K562 (cell line): ENCODE data around the gene OSCP1. TPM values are rescaled to one million over a fixed set of nuclear protein-coding genes. Genes with fewer than 3 reads are reported as not detected.
A peak's percentile ranks its signal among the peaks of the same experiment; 100 is the strongest.

Experiments used
- ATAC-seq: fragments of 200-7000 bp; cut with Tn5 transposase; 3 replicates; pipeline ENCODE4 v1.9.1; 2020; ENCODE audit warnings: moderate library complexity
- BruUV-seq: library from RNA; stranded (reverse); fragments of 400-500 nt; replicated peaks from 2 replicates; lab custom pipeline; 2021; lab: Mats Ljungman, UMichigan
- CTCF ChIA-PET: fragments of 300-600 bp; formaldehyde crosslinking; extraction: SDS; loops from one replicate; lab custom pipeline; 2021; ENCODE audit warnings: low intra/inter-chr PET ratio; lab: Yijun Ruan, JAX
- POLR2A ChIA-PET: fragments of 300-600, 350-650 bp; sonication (Branson Sonifier 250); formaldehyde crosslinking; extraction: SDS; loops from one replicate; lab custom pipeline; 2021; ENCODE audit warnings: antibody characterized with exemption, inconsistent platforms; lab: Yijun Ruan, JAX
- DNase-seq, 4 experiments: peaks; one replicate each; pipeline versions ENCODE4 v3.0.0 to v3.0.0-alpha.2; 2011 to 2018; ENCODE audit warnings: low spot score in 3 of 4, mixed read lengths in 3 of 4; ENCODE audit errors: extremely low read depth in 1 of 4
- FAIRE-seq: peaks from 2 replicates; lab custom pipeline; 2011; peaks lifted over from hg19 to GRCh38; lab: Jason Lieb, UNC
- H2AFZ ChIP-seq: 2 replicates; pipeline ENCODE4 v1.6.0; 2011; ENCODE audit warnings: low read depth, low read length, control low read depth, inconsistent platforms
- H3K27ac ChIP-seq: fragments of 200-600 bp; 3 replicates; pipeline ENCODE4 v1.8.0; 2011; ENCODE audit warnings: low read depth, mild to moderate bottlenecking, control low read depth, inconsistent platforms, low read length, moderate library complexity, mixed read lengths; ENCODE audit errors: extremely low read depth
- H3K27me3 ChIP-seq, 2 experiments: fragments of 300-600 bp in 1 of 2; 2 replicates in 1 of 2; 3 replicates in 1 of 2; pipeline versions ENCODE4 v1.6.0 to v1.8.0; 2011; ENCODE audit warnings: inconsistent platforms in 2 of 2, low read length in 2 of 2, mild to moderate bottlenecking in 1 of 2, mixed read lengths in 1 of 2, moderate library complexity in 1 of 2; ENCODE audit not compliant: control insufficient read depth in 2 of 2, insufficient read depth in 2 of 2
- H3K36me3 ChIP-seq: fragments of 300-600 bp; 3 replicates; pipeline ENCODE4 v1.8.0; 2011; ENCODE audit warnings: mild to moderate bottlenecking, low read length, inconsistent platforms; ENCODE audit not compliant: control insufficient read depth, insufficient read depth
- H3K4me1 ChIP-seq, 2 experiments: fragments of 200-600 bp in 1 of 2; replicated peaks in 1 of 2; 2 replicates in 1 of 2; 3 replicates in 1 of 2; pipeline versions ENCODE4 v1.5.1 to v1.8.0; 2011; ENCODE audit warnings: inconsistent platforms in 2 of 2, low read length in 2 of 2, mild to moderate bottlenecking in 1 of 2, mixed read lengths in 1 of 2, moderate library complexity in 1 of 2; ENCODE audit not compliant: control insufficient read depth in 2 of 2, insufficient read depth in 2 of 2
- H3K4me2 ChIP-seq: 2 replicates; pipeline ENCODE4 v1.6.1; 2011; ENCODE audit warnings: low read length, control low read depth, inconsistent platforms, mixed read lengths; ENCODE audit not compliant: insufficient read depth
- H3K4me3 ChIP-seq: fragments of 200-600 bp; sonication (generic), shearing (Covaris generic); 2 replicates; pipeline ENCODE4 v1.5.1; 2016; ENCODE audit warnings: control low read depth, inconsistent platforms
- H3K79me2 ChIP-seq: fragments of 200-600 bp; 3 replicates; pipeline ENCODE4 v1.8.0; 2011; ENCODE audit warnings: low read length, inconsistent platforms; ENCODE audit not compliant: control insufficient read depth, insufficient read depth
- H3K9ac ChIP-seq, 2 experiments: 2 replicates each; pipeline versions ENCODE4 v1.6.0 to v1.6.1; 2011; ENCODE audit warnings: low read depth in 2 of 2, low read length in 2 of 2, control low read depth in 1 of 2, inconsistent platforms in 1 of 2, mild to moderate bottlenecking in 1 of 2, mixed read lengths in 1 of 2; ENCODE audit not compliant: insufficient read depth in 1 of 2
- H3K9me1 ChIP-seq: one replicate; pipeline ENCODE4 v1.6.0; 2011; ENCODE audit warnings: inconsistent platforms, mild to moderate bottlenecking, low read length, moderate library complexity; ENCODE audit not compliant: control insufficient read depth, insufficient read depth
- H3K9me3 ChIP-seq: replicated peaks from 2 replicates; pipeline ENCODE4 v1.5.1; 2011; ENCODE audit warnings: low read depth, low read length, inconsistent platforms; ENCODE audit not compliant: control insufficient read depth, insufficient read depth
- H4K20me1 ChIP-seq: replicated peaks from 2 replicates; pipeline ENCODE4 v1.6.1; 2011; ENCODE audit warnings: low read length, inconsistent platforms, mixed read lengths; ENCODE audit not compliant: control insufficient read depth, insufficient read depth
- DEAF1 ChIP-seq: fragments of 450-650 bp; formaldehyde crosslinking; IDR thresholded peaks from 2 replicates; pipeline ENCODE4 v1.4.0; 2020; ENCODE audit warnings: mild to moderate bottlenecking, moderate library complexity
- DPF2 ChIP-seq: fragments of 450-650 bp; IDR thresholded peaks from 2 replicates; pipeline ENCODE4 v1.6.1; 2016
- ESRRB ChIP-seq: fragments of 250-450 bp; sonication (Bioruptor Pico); IDR thresholded peaks from 2 replicates; pipeline ENCODE4 v1.5.0; 2020; ENCODE audit warnings: mild to moderate bottlenecking, moderate library complexity, borderline replicate concordance
- ETS1 ChIP-seq: conservative IDR thresholded peaks from 2 replicates; pipeline ENCODE4 v1.6.1; 2011; ENCODE audit warnings: low read depth, mild to moderate bottlenecking, low read length; ENCODE audit not compliant: control insufficient read depth
- GABPB2 ChIP-seq: fragments of 250-450 bp; sonication (Bioruptor Pico); conservative IDR thresholded peaks from 2 replicates; pipeline ENCODE4 v1.5.1; 2021; ENCODE audit warnings: mild to moderate bottlenecking
- HEY1 ChIP-seq: fragments of 250-450 bp; sonication (Bioruptor Pico); IDR thresholded peaks from 2 replicates; pipeline ENCODE4 v1.5.0; 2020; ENCODE audit warnings: mild to moderate bottlenecking, moderate library complexity, borderline replicate concordance
- IFI16 ChIP-seq: fragments of 250-450 bp; sonication (Bioruptor Pico); IDR thresholded peaks from 2 replicates; pipeline ENCODE4 v2.1.2; 2022; ENCODE audit warnings: mild to moderate bottlenecking, inconsistent platforms
- IRF2 ChIP-seq: sonication (generic); formaldehyde crosslinking; IDR thresholded peaks from 2 replicates; pipeline ENCODE4 v1.8.1; 2022; ENCODE audit warnings: mild to moderate bottlenecking, missing genetic modification reagents
- IRF9 ChIP-seq: fragments of 450-650 bp; IDR thresholded peaks from 2 replicates; pipeline ENCODE4 v1.6.1; 2016; ENCODE audit warnings: missing biosample characterization, missing genetic modification characterization
- NFYB ChIP-seq: IDR thresholded peaks from 2 replicates; pipeline ENCODE4 v1.6.1; 2011; ENCODE audit warnings: mild to moderate bottlenecking, moderate library complexity; ENCODE audit not compliant: insufficient read length; ENCODE audit errors: extremely low read depth
- PHB ChIP-seq: fragments of 250-450 bp; sonication (Bioruptor Pico); IDR thresholded peaks from 2 replicates; pipeline ENCODE4 v1.5.0; 2021
- RBM15 ChIP-seq: fragments of 200-400 bp; formaldehyde crosslinking; IDR thresholded peaks from 2 replicates; pipeline ENCODE4 v1.6.1; 2018; ENCODE audit warnings: mild to moderate bottlenecking, low read length, moderate library complexity; ENCODE audit not compliant: insufficient read depth
- SAFB2 ChIP-seq: fragments of 200-400 bp; formaldehyde crosslinking; IDR thresholded peaks from 2 replicates; pipeline ENCODE4 v1.6.1; 2018; ENCODE audit warnings: borderline replicate concordance, low read length, low read depth, moderate library complexity; ENCODE audit not compliant: severe bottlenecking
- ZFP36 ChIP-seq: fragments of 150-350 bp; IDR thresholded peaks from 2 replicates; pipeline ENCODE4 v1.6.1; 2018; ENCODE audit warnings: low read length, low read depth; ENCODE audit not compliant: partially characterized antibody
- ZNF431 ChIP-seq: sonication (generic); formaldehyde crosslinking; IDR thresholded peaks from 2 replicates; pipeline ENCODE4 v1.8.0; 2022; ENCODE audit warnings: mild to moderate bottlenecking, missing genetic modification reagents
- WGBS: fragments of 100-300 bp; shearing (Covaris generic); methylation state at CpG from one replicate; pipeline ENCODE4 v1.1.6; 2016; ENCODE audit warnings: low coverage, mixed read lengths; ENCODE audit not compliant: insufficient coverage; ENCODE audit errors: missing lambda C conversion rate; 5-methylcytosine and 5-hydroxymethylcytosine counted together
- in situ Hi-C: fragments of 300-500 bp; cut with MboI; formaldehyde crosslinking; loops from 4 replicates; pipeline ENCODE4 v1.15.0; 2018; ENCODE audit warnings: inconsistent platforms, mixed read lengths
- intact Hi-C: fragments of 100-400 bp; cut with micrococcal nuclease; formaldehyde crosslinking; loops from 2 replicates; pipeline ENCODE4 v1.14.2; 2022
- polyA plus RNA-seq, 8 experiments: library from polyadenylated mRNA; depleted of rRNA in 4 of 8; stranded (reverse) in 5 of 8; unstranded in 3 of 8; fragments of >200 nt; fragmentation: Nextera tagmentation in 2 of 8; fragmentation: Illumina TruSeq in 1 of 8; extraction: Ambion mirVana in 2 of 8; extraction: Trizol in 1 of 8; gene quantifications; 2 replicates each; pipeline versions ENCODE4 v1.2.1 to v1.2.3, GENCODE V29; 2011 to 2014; ENCODE audit warnings: inconsistent platforms in 1 of 8, missing spikeins in 1 of 8
- total RNA-seq, 7 experiments: library from RNA; depleted of rRNA in 6 of 7; stranded (reverse); fragments of >200 nt in 6 of 7; fragmentation: Illumina TruSeq in 2 of 7; extraction: Trizol in 2 of 7; gene quantifications; 2 replicates each; pipeline versions ENCODE4 v1.2.1 to v1.2.3, GENCODE V29; 2011 to 2021; ENCODE audit warnings: low replicate concordance in 1 of 7

OSCP1 gene
- total and polyA plus RNA-seq, 9 of the 15 experiments (the other 6 are each of a cell fraction or from before 2014, with no cell fraction given): 0.15 to 0.40 (median 0.33) TPM; not detected in 5

- no peak for TF ChIP-seq ZNF431
- no peak for TF ChIP-seq DEAF1 (CRISPR knock-in tag)
- no peak for TF ChIP-seq GABPB2 (CRISPR knock-in tag)
These were observed 61.0 kb downstream of the OSCP1 start (continued) for GRCh38 chr1:36389261-36389660.

GRCh38 chr1:36387141-36387949 is 62.9 kb downstream of the OSCP1 start:
- Histone ChIP-seq H4K20me1 (peaks cover 16% of the 10 kb centered on the region; the same call in 1 of the 2 replicates), H3K9me1 (peaks cover 5% of the 10 kb centered on the region), H3K27ac (peak overlapping the region; percentile 99), H3K4me3 (peak overlapping the region; percentile 91), H3K36me3 (peaks cover 51% of the 10 kb centered on the region), H3K4me1 (peaks cover 28 to 29% of the 10 kb centered on the region in 2 experiments), H3K9ac (peak overlapping the region; percentile 90 to 99; a peak in 3 of 4 replicates), H3K4me2 (peak overlapping the region; percentile 99), H3K79me2 (peaks cover 41% of the 10 kb centered on the region), H3K27me3 (no peaks in the 10 kb centered on the region), H3K9me3 (no peaks in the 10 kb centered on the region), H2AFZ (peak overlapping the region; percentile 42)
- BruUV-seq: no TSS peak
- intact Hi-C loops (loop anchor here (5.0 kb wide), 1 partner anchor 65 kb away; the partner anchor contains the start of gene EVA1B), in situ Hi-C loops (no loop called here)
- FAIRE-seq (peak; percentile 15), DNase-seq (peak in 1 of 4 experiments; percentile 51), ATAC-seq (no peak)
- ChIA-PET CTCF (interaction anchor here (0.5 kb wide), 1 partner anchor 19 kb away, joined by 4 read pairs; no protein-coding TSS in a partner anchor), POLR2A (interaction anchor here (0.6 to 9.7 kb wide), 44 partner anchors 10 to 1085 kb away, joined by 3 to 315 read pairs (median 4); partner anchors contain the start of genes EVA1B, LSM10, MAP7D1 and MRPS15)
- WGBS: 38% methylated on average over 10 of the region's 10 CpGs
- TF ChIP-seq ETS1 (no peak), SAFB2 (no peak), ZFP36 (peak; percentile 44), IRF2 (CRISPR knock-in tag) (no peak), NFYB (no peak), IRF9 (tag) (no peak), IFI16 (CRISPR knock-in tag) (no peak), RBM15 (no peak), PHB (CRISPR knock-in tag) (no peak), ESRRB (CRISPR knock-in tag) (no peak), HEY1 (0 out of 2 replicates have a peak, but pooled peaks have one; percentile 16), DPF2 (peak; percentile 27; the same call in 1 of the 2 replicates), ZNF431 (no peak)
